RPMI7951 (cell line): ENCODE measurements around the gene C1QL2. TPM values are rescaled to one million over a fixed set of nuclear protein-coding genes. Genes with fewer than 3 reads are reported as not detected.

Source experiments
- DNase-seq: peaks from one replicate; pipeline ENCODE4 v3.0.0-alpha.2; 2012; ENCODE audit warnings: low read depth
- total RNA-seq: library from RNA; depleted of rRNA; stranded (reverse); fragments of >200 nt; shearing (Covaris generic); gene quantifications from 2 replicates; pipeline ENCODE4 v1.2.3, GENCODE V29; 2014

Gene C1QL2
- total RNA-seq, 1 experiment from 2014 or later, result not detected

DNA sequence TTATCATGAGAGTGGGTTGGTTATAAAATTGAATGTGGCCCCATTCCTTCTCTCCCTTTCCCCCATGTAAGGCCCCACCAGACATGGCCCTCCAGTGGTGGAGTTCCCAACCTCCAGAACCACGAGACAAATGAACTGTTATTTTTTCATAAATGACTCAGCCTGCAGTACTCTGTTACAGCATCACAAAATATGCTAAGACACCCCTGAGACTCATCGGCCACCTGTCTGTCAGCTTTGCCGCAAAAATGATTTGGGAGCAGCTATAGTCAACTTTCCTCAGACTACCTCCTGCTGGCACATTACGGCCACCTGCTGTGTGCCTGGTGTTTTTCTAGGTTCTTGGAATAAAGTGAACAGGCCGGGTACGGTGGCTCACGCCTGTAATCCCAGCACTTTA, 21.4 kb upstream of the C1QL2 start:
- peak; percentile 24 for DNase-seq

DNA sequence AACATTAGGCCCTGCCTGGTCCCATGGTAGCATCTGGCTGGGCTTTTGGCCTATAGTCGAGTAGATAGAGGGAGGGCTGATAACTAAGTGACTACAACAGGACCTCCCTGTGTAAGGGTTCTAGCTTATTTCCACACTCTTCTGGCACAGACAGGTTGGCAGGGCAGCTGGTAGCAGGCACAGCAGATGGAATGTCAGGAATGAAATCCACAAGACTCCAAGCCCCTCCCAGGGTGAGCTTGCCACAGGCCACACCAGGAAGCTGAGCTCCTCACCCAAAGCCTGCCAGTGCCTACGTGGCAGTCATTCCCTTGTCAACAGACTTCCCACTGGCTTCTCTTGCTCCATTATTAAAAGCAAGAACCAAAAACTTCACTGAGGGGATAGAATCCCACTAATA, 20.7 kb upstream of the C1QL2 start:
- peak; percentile 54 for DNase-seq

DNA sequence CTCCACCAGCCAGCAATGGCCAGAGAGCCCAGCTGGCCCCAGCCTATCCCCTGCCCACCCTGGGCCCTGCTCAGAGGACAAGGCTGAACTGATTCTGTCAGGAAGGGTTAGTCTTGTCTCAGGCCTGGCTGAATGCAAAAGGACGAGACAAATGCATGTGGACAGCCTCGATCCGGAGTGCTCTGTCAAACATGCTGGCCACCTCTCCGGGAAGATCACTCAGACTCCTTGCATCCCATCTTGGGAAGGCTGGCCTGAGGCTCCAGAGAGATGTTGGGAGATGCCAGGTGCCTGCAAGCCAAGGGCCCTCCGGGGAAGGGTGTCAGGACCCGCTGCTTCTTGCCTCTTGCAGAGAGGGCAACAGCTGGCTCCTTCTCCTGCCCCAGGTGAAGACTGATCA, 20.2 kb upstream of the C1QL2 start:
- no peak for DNase-seq

- no peak for DNase-seq
Observed at GRCh38 chr2:119177838-119178190, 19.3 kb upstream of the C1QL2 start.

DNA sequence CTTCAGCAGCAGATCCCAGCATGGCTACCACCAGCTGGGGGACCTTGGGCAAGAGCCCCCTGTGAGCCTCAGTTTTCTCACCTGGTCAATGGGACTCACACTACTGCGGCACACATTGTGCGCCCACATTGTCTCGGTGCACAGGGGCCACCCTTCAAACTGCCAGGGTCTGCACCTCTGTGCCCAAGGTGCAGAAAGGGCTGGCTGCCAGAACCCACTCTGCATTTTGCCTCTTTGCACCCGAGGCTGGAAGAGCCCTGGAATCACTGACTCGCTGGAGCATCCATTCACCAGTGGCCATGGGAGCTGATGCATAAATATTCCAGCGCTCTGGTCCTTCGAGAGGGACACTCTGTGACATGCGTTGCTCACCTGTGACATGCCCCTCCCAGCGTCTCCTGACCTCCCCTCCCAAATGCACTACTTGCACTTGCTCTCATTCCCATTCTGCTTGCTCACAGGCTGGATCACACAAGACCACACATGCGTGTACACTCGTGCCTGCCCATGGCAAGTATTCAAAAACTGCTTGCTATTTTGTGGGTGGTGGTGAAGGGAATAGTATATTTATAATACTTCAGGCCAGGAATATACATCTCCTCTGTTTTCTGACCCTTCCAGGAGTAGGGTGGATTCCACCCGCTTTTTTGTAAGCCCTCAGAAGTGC, 18.8 kb upstream of the C1QL2 start:
- no peak for DNase-seq

DNA sequence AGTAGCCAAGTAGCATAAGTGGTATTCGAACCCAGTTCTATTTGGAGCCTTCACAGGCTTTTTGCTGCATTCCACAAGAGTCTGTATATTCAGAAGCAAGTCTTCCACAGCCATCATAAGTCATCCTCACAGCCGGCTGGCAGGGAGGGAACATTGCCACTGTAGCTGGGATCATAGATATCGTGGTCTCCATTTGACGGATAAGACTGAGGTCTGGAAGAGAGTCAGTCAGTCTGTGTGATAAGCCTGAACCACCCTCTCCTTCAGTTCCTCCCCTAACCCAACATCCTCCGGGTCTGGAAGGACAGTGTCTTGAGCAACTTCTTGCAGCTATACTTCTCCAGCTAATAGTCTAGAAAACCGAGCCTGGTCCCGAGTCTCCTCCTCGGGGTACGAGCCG, 17.0 kb upstream of the C1QL2 start:
- no peak for DNase-seq

- peak; percentile 48 for DNase-seq
Observed at GRCh38 chr2:119174993-119175347, 16.4 kb upstream of the C1QL2 start.

- DNase-seq, result peak; percentile 24
Observed at GRCh38 chr2:119174216-119174992, 15.9 kb upstream of the C1QL2 start.

DNA sequence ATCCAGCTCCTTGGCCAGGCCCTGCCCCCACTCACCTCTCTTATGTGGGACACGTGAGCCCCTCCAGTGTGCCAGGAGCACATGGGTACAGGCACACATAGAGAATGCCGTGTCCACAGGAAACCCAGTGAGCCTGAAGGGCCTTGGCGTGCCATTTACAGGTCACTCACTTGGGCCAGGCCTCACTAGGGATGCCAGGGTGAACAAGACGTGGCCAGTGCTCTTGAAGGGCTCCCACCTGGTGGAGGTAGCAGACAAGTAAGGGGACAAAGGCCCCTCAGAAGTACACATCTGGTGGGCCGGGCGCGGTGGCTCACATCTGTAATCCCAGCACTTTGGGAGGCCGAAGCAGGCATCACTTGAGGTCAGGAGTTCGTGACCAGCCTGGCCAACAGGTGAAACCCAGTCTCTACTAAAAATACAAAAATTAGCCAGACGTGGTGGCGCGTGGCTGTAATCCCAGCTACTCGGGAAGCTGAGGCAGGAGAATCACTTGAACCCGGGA, 15.1 kb upstream of the C1QL2 start:
- no peak for DNase-seq

- DNase-seq, result no peak
Observed at GRCh38 chr2:119170504-119170903, 12.0 kb upstream of the C1QL2 start.

DNA sequence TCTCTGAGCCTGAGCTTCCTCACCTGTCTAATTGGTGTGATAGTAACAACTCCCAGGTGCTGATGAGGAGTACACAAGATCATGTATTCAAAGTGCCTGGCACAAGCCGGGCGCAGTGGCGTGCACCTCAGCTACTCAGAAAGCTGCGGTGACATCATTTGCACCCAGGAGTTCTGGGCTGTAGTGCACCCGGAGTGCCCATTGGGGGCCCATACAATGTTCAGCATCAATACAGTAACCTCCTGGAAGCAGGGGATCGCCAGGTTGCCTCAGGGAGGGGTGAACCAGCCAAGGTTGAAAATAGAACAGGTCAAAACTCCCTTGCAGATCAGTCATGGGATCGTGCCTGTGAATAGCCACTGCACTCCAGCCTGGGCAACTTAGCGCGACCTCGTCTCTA, 11.2 kb upstream of the C1QL2 start:
- no peak for DNase-seq

GRCh38 chr2:119160361-119160990, 1.9 kb upstream of the C1QL2 start:
- peak; percentile 4 for DNase-seq

DNA sequence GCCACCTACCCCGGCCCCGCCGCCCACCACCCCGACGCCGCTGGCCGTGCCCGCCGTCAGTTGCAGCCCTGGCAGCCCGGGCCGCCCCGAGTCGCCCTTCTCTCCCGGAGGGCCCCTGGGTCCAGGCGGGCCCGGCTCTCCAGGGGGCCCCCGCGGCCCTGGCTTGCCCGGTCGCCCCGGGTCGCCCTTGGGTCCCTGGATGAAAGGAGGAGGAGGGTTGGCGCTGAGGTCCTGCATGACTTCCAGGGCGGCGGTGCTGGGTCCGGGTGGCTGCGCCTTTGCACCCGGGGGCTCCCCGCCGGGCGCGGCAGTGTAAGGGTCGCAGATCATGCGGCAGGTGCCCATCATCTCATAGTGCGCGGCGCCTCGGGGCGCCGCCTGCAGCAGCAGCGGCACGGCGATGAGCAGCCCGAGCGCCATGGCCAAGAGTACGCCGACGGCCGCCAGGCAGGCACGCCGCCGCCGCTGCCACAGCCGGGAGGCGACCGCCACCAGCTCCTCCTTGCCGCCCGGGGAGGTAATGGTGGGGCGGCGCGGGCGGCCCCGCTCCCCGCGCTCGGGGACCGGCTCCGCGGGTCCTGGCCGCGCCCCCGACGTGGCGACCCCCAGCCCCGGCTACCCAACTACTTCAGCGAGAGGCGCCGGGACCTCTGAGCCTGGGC, 570 bp downstream of the C1QL2 start:
- no peak for DNase-seq

GRCh38 chr2:119156891-119157773, 1.4 kb downstream of the C1QL2 start:
- DNase-seq, result no peak

GRCh38 chr2:119156105-119156890, 2.3 kb downstream of the C1QL2 start:
- no peak for DNase-seq

GRCh38 chr2:119155633-119156032, 2.9 kb downstream of the C1QL2 start:
- no peak for DNase-seq

GRCh38 chr2:119154076-119154475, 4.5 kb downstream of the C1QL2 start:
- DNase-seq, result no peak

GRCh38 chr2:119149611-119150010, 8.9 kb downstream of the C1QL2 start:
- DNase-seq, result no peak

- DNase-seq, result no peak
Observed at GRCh38 chr2:119147776-119148715, 10.5 kb downstream of the C1QL2 start.
